ENCODE results near the gene PRAMEF9.
"Not testable (repeated sequence)": the region's sequence is repeated elsewhere in the genome, so short reads cannot be mapped to it uniquely, and the experiment has no call there.

PRAMEF9 gene

GRCh38 chr1:13171548-13171947 is at the start of gene PRAMEF9:
PRAMEF9 (plus strand) TSS chr1:13171848; CDS start chr1:13175281, 3,433 bp downstream.
- not testable (repeated sequence) for DNase-seq

GRCh38 chr1:13155909-13156308 is 15.7 kb upstream of the PRAMEF9 start, which contains the start of gene PRAMEF26:
PRAMEF26 (minus strand) TSS chr1:13156009; CDS start chr1:13153095, 2,914 bp downstream.
- DNase-seq: not testable (repeated sequence)

GRCh38 chr1:13165531-13165930 is 6.1 kb upstream of the PRAMEF9 start, which contains the start of gene HNRNPCL4:
HNRNPCL4 (minus strand) TSS chr1:13165631; CDS start chr1:13165467, 164 bp downstream.
- DNase-seq: not testable (repeated sequence)

GRCh38 chr1:13201309-13201708 is 29.7 kb downstream of the PRAMEF9 start, which contains the start of gene PRAMEF13:
PRAMEF13 (minus strand) TSS chr1:13201409; CDS start chr1:13199589, 1,820 bp downstream.
- not testable (repeated sequence) for DNase-seq

GRCh38 chr1:13208712-13209111 is 37.1 kb downstream of the PRAMEF9 start:
- not testable (repeated sequence) for DNase-seq

GRCh38 chr1:13216619-13217018 is 45.0 kb downstream of the PRAMEF9 start:
- not testable (repeated sequence) for DNase-seq

- not testable (repeated sequence) for DNase-seq
Measured at GRCh38 chr1:13219203-13219602, 47.6 kb downstream of the PRAMEF9 start.

GRCh38 chr1:13222788-13223187 is 51.1 kb downstream of the PRAMEF9 start:
- not testable (repeated sequence) for DNase-seq

- no peak for DNase-seq
Measured at GRCh38 chr1:13224480-13225060, 52.9 kb downstream of the PRAMEF9 start.

- DNase-seq: not testable (repeated sequence)
Measured at GRCh38 chr1:13225675-13226204, 54.1 kb downstream of the PRAMEF9 start, which contains the start of gene PRAMEF18. PRAMEF18 (minus strand) TSS chr1:13226154; CDS start chr1:13226106, 48 bp downstream.

GRCh38 chr1:13227271-13228055 is 55.8 kb downstream of the PRAMEF9 start:
- DNase-seq: not testable (repeated sequence)

GRCh38 chr1:13228343-13228781 is 56.7 kb downstream of the PRAMEF9 start:
- DNase-seq: peak in 1 of 2 donors; percentile 4
